ENCODE measurements around the gene LAPTM5. TPM values are rescaled to one million over a fixed set of nuclear protein-coding genes. Genes with fewer than 3 reads are reported as not detected.

The LAPTM5 gene
- total and polyA plus RNA-seq, 2 of the 13 experiments (the other 11 are each of a cell fraction or from before 2014, with no cell fraction given) = 0.41 to 0.86 TPM

- no peak for TF ChIP-seq DMTF1 (CRISPR knock-in tag; IDR thresholded peaks at IDR 0.05)
- TF ChIP-seq MBNL3 (CRISPR knock-in tag; conservative IDR thresholded peaks at IDR 0.05) = no peak
- TF ChIP-seq, protein P1, sequence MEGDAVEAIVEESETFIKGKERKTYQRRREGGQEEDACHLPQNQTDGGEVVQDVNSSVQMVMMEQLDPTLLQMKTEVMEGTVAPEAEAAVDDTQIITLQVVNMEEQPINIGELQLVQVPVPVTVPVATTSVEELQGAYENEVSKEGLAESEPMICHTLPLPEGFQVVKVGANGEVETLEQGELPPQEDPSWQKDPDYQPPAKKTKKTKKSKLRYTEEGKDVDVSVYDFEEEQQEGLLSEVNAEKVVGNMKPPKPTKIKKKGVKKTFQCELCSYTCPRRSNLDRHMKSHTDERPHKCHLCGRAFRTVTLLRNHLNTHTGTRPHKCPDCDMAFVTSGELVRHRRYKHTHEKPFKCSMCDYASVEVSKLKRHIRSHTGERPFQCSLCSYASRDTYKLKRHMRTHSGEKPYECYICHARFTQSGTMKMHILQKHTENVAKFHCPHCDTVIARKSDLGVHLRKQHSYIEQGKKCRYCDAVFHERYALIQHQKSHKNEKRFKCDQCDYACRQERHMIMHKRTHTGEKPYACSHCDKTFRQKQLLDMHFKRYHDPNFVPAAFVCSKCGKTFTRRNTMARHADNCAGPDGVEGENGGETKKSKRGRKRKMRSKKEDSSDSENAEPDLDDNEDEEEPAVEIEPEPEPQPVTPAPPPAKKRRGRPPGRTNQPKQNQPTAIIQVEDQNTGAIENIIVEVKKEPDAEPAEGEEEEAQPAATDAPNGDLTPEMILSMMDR (CRISPR knock-in tag; IDR thresholded peaks at IDR 0.05) = no peak
- TF ChIP-seq CHD2 (IDR thresholded peaks at IDR 0.05; ENCODE audit: low read depth, low read length) = no peak
- no peak for TF ChIP-seq ZFP41 (CRISPR knock-in tag; IDR thresholded peaks at IDR 0.05; ENCODE audit: borderline replicate concordance)
- no peak for TF ChIP-seq ZNF891 (CRISPR knock-in tag; IDR thresholded peaks at IDR 0.05)
These were observed 8.7 kb downstream of the LAPTM5 start (continued) for GRCh38 chr1:30748699-30749401.

DNA sequence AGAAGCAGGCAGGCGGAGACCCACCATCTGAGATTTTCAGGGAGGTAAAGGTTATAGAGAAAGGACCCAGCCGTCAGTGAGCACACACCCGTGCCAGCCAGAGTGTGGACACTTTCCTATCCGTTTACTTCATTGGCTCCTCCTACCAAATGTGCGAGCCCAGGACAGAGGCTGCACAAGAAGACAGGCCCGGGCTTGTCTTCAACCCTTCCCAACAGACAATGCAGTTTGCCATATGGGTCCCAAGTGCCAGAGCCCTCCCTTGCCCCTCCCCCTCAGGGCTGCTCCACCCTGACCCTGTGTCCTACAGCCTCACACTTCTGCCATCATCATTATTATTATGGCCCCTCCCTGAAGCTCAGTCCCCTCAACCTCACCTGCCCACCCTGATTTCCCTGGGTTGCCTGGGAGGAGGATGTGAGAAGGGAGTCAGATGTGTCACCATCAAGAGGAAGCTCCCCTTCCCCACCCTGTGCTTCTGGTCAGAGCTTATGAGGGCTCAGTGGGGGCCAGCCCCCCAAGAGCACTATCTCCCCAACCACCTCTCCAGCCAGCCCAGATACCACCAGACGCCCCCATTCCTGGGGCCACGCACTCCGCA lies 9.4 kb downstream of the LAPTM5 start:
- FAIRE-seq (no peak), DNase-seq (ENCODE audit: low spot score) (no peak), ATAC-seq (no peak)
- H3K4me3 ChIP-seq (replicated peaks in 1 of 3; ENCODE audit: insufficient read depth in 1 of 3, low read depth in 2 of 3, low read length in 3 of 3) = no peak overlapping the region
- H2AFZ ChIP-seq (ENCODE audit: low read length) = no peak overlapping the region
- BruUV-seq (replicated peaks) = no TSS peak
- WGBS (ENCODE audit: low lambda C conversion rate) = 74% methylated on average over 6 of the region's 9 CpGs
- H3K9me3 ChIP-seq (ENCODE audit: low read length) = no peaks in the 10 kb centered on the region
- H4K20me1 ChIP-seq (ENCODE audit: insufficient read depth, low read length) = no peaks in the 10 kb centered on the region
- H3K36me3 ChIP-seq (replicated peaks in 1 of 2; ENCODE audit: control insufficient read depth in 1 of 2, insufficient read depth in 2 of 2, low read length in 2 of 2) = no peaks in the 10 kb centered on the region
- intact Hi-C loops (cut with micrococcal nuclease; ENCODE audit: unreplicated experiment) = no loop called here
- H3K79me2 ChIP-seq (ENCODE audit: insufficient read depth, low read length) = no peaks in the 10 kb centered on the region
- no peak overlapping the region for H3K27ac ChIP-seq (ENCODE audit: extremely low read length, insufficient read depth, low read length)
- no peak overlapping the region for H3K4me2 ChIP-seq (ENCODE audit: low read depth, low read length)
- ChIA-PET POLR2A (interaction anchor here (1.6 kb wide), 1 partner anchor 30 kb away, joined by 3 read pairs; no protein-coding TSS in a partner anchor), CTCF (ENCODE audit: low intra/inter-chr PET ratio, low total read pairs) (no interaction called here)
- H3K9ac ChIP-seq (ENCODE audit: insufficient read depth, low read depth, low read length) = no peak overlapping the region
- TF ChIP-seq SRSF1 (optimal IDR thresholded peaks at IDR 0.05; ENCODE audit: low read depth, low read length) (no peak), GATAD2A (CRISPR knock-in tag; IDR thresholded peaks at IDR 0.05) (no peak), CREBL2 (CRISPR knock-in tag; IDR thresholded peaks at IDR 0.05; ENCODE audit: borderline replicate concordance) (no peak), ZIK1 (CRISPR knock-in tag; IDR thresholded peaks at IDR 0.05; ENCODE audit: borderline replicate concordance, low read depth) (no peak), PCBP1 (IDR thresholded peaks at IDR 0.05; ENCODE audit: borderline replicate concordance, low read depth, low read length) (no peak), NCOA1 (CRISPR knock-in tag; IDR thresholded peaks at IDR 0.05) (no peak), ZNF180 (CRISPR knock-in tag; IDR thresholded peaks at IDR 0.05; ENCODE audit: borderline replicate concordance, low read depth) (no peak), ZNF331 (CRISPR knock-in tag; IDR thresholded peaks at IDR 0.05) (no peak)
- 0 out of 5 replicates have a peak, but pooled peaks cover 0 to 1% of the 10 kb centered on the region in 2 experiments for H3K27me3 ChIP-seq (ENCODE audit: control insufficient read depth in 1 of 2, insufficient read depth in 2 of 2, low read length in 2 of 2)
- in situ Hi-C loops (cut with HindIII; ENCODE audit: extremely low pct_ligation_motif_present, low pct_unique_long_range_greater_than_20kb) = no loop called here
- H3K4me1 ChIP-seq (ENCODE audit: insufficient read depth, low read length) = peaks cover 72% of the 10 kb centered on the region

Measured in HepG2 (cell line).